Thyroid gland (tissue), 4 donors: ENCODE results near the gene MEMO1. TPM values are rescaled to one million over a fixed set of nuclear protein-coding genes. Genes with fewer than 3 reads are reported as not detected.

Experiments used
- DNase-seq, 2 donors: peaks; one replicate each; pipeline ENCODE4 v3.0.0-alpha.2; 2019
- H3K27ac ChIP-seq, 3 donors: fragments of 200-600 bp; sonication (generic); 1 replicate in 2 of 3; 2 replicates in 1 of 3; pipeline ENCODE4 v1.5.1; 2016 to 2019; ENCODE audit warnings: mild to moderate bottlenecking in 1 of 3, moderate library complexity in 1 of 3
- H3K27me3 ChIP-seq: fragments of 200-600 bp; sonication (generic); one replicate; pipeline ENCODE4 v1.5.1; 2019
- H3K36me3 ChIP-seq, 2 donors: fragments of 200-600 bp; sonication (generic); one replicate each; pipeline ENCODE4 v1.5.1; 2016 to 2019
- H3K4me1 ChIP-seq, 2 donors: fragments of 200-600 bp; sonication (generic); one replicate each; pipeline ENCODE4 v1.5.1; 2017 to 2019
- H3K4me3 ChIP-seq, 3 donors: fragments of 200-600 bp; sonication (generic); replicated peaks in 1 of 3; 1 replicate in 2 of 3; 2 replicates in 1 of 3; pipeline ENCODE4 v1.5.1; 2016; ENCODE audit warnings: mild to moderate bottlenecking in 1 of 3
- H3K9me3 ChIP-seq: fragments of 200-600 bp; sonication (generic); one replicate; pipeline ENCODE4 v1.5.1; 2017
- CTCF ChIP-seq, 6 experiments: fragments of 200-600 bp in 3 of 6; fragments of 450-650 bp in 3 of 6; sonication (generic) in 3 of 6; IDR thresholded peaks; one replicate each; pipeline ENCODE4 v1.5.1; 2016 to 2019; ENCODE audit warnings: antibody characterized with exemption in 6 of 6, mild to moderate bottlenecking in 2 of 6, inconsistent platforms in 1 of 6, moderate library complexity in 1 of 6
- POLR2A ChIP-seq, 2 donors: fragments of 450-650 bp; IDR thresholded peaks; one replicate each; pipeline ENCODE4 v1.6.1; 2017; ENCODE audit warnings: antibody characterized with exemption in 2 of 2, mild to moderate bottlenecking in 2 of 2, moderate library complexity in 1 of 2
- WGBS, 2 donors: methylation state at CpG; one replicate each; pipeline ENCODE4 v1.1.5; 2017; 5-methylcytosine and 5-hydroxymethylcytosine counted together
- intact Hi-C: fragments of 100-400 bp; cut with DNase I; formaldehyde crosslinking; loops from one replicate; pipeline ENCODE4 v1.15.1; 2023
- total RNA-seq, 4 donors: library from RNA; depleted of rRNA; stranded (reverse); fragments of >200 nt; gene quantifications; one replicate each; pipeline ENCODE4 v1.2.3, GENCODE V29; 2016

Gene MEMO1
- total RNA-seq, 4 donors from 2014 or later = 16.3 to 28.7 (median 27.4) TPM

- intact Hi-C loops = no loop called here
- no peaks in the 10 kb centered on the region for H3K9me3 ChIP-seq
- no peak overlapping the region for H3K4me3 ChIP-seq
- no peak overlapping the region for H3K27ac ChIP-seq
- TF ChIP-seq POLR2A (IDR thresholded peaks at IDR 0.05) (no peak), CTCF (IDR thresholded peaks at IDR 0.05) (no peak)
- H3K27me3 ChIP-seq = no peaks in the 10 kb centered on the region
- no peak for DNase-seq
- H3K36me3 ChIP-seq = no peaks in the 10 kb centered on the region
- no peaks in the 10 kb centered on the region for H3K4me1 ChIP-seq
- 97 to 98% methylated on average over 2 of the region's 2 CpGs for WGBS, 2 donors
These were observed 85.3 kb downstream of the MEMO1 start for GRCh38 chr2:31925517-31925916.

GRCh38 chr2:31923662-31924061 is 87.1 kb downstream of the MEMO1 start:
- no peak overlapping the region for H3K4me3 ChIP-seq
- H3K36me3 ChIP-seq = peaks cover 0 to 4% of the 10 kb centered on the region in 2 donors
- no peaks in the 10 kb centered on the region for H3K4me1 ChIP-seq
- no peaks in the 10 kb centered on the region for H3K9me3 ChIP-seq
- H3K27ac ChIP-seq = no peak overlapping the region
- no peak for TF ChIP-seq CTCF (IDR thresholded peaks at IDR 0.05)
- TF ChIP-seq POLR2A (IDR thresholded peaks at IDR 0.05) = no peak
- intact Hi-C loops = no loop called here
- H3K27me3 ChIP-seq = no peaks in the 10 kb centered on the region
- no peak for DNase-seq

- 93 to 95% methylated on average over 9 of the region's 9 CpGs for WGBS, 2 donors
- Histone ChIP-seq H3K9me3 (no peaks in the 10 kb centered on the region), H3K4me3 (no peak overlapping the region), H3K27me3 (no peaks in the 10 kb centered on the region), H3K27ac (no peak overlapping the region), H3K4me1 (no peaks in the 10 kb centered on the region), H3K36me3 (peaks cover 0 to 4% of the 10 kb centered on the region in 2 donors)
- TF ChIP-seq CTCF (IDR thresholded peaks at IDR 0.05) = no peak
- no peak for TF ChIP-seq POLR2A (IDR thresholded peaks at IDR 0.05)
- intact Hi-C loops = no loop called here
- DNase-seq = no peak
These were observed 88.0 kb downstream of the MEMO1 start for GRCh38 chr2:31922542-31923408.

GRCh38 chr2:31920962-31921361 is 89.8 kb downstream of the MEMO1 start:
- H3K36me3 ChIP-seq = peaks cover 0 to 4% of the 10 kb centered on the region in 2 donors
- no peaks in the 10 kb centered on the region for H3K4me1 ChIP-seq
- DNase-seq = no peak
- TF ChIP-seq POLR2A (IDR thresholded peaks at IDR 0.05) = no peak
- TF ChIP-seq CTCF (IDR thresholded peaks at IDR 0.05) = no peak
- intact Hi-C loops = no loop called here
- no peaks in the 10 kb centered on the region for H3K9me3 ChIP-seq
- H3K4me3 ChIP-seq = no peak overlapping the region
- H3K27me3 ChIP-seq = no peaks in the 10 kb centered on the region
- WGBS, 2 donors = 86 to 100% methylated on average over 1 of the region's 1 CpG
- no peak overlapping the region for H3K27ac ChIP-seq

- no peak for TF ChIP-seq POLR2A (IDR thresholded peaks at IDR 0.05)
- no peak for TF ChIP-seq CTCF (IDR thresholded peaks at IDR 0.05)
- Histone ChIP-seq H3K27ac (no peak overlapping the region), H3K4me3 (no peak overlapping the region), H3K9me3 (no peaks in the 10 kb centered on the region), H3K36me3 (peaks cover 0 to 4% of the 10 kb centered on the region in 2 donors), H3K4me1 (no peaks in the 10 kb centered on the region), H3K27me3 (no peaks in the 10 kb centered on the region)
- DNase-seq = no peak
- intact Hi-C loops = no loop called here
- 81 to 86% methylated on average over 3 of the region's 3 CpGs for WGBS, 2 donors
These were observed 91.3 kb downstream of the MEMO1 start for GRCh38 chr2:31919499-31919898.
